ENCODE data around the gene CDC26.
"Not testable (repeated sequence)": the region's sequence is repeated elsewhere in the genome, so short reads cannot be mapped to it uniquely, and the experiment has no call there.

CDC26 gene

GRCh38 chr9:113269355-113269754, 6.0 kb downstream of the CDC26 start:
- DNase-seq (ENCODE audit: insufficient read length, low spot score), result no peak
- no peak for TF ChIP-seq POLR2A (IDR thresholded peaks at IDR 0.05; ENCODE audit: low read depth, low read length)
- FAIRE-seq, result no peak

- FAIRE-seq, result no peak
- DNase-seq (ENCODE audit: insufficient read length, low spot score), result no peak
These were observed 7.3 kb downstream of the CDC26 start for GRCh38 chr9:113267911-113268566.

DNA sequence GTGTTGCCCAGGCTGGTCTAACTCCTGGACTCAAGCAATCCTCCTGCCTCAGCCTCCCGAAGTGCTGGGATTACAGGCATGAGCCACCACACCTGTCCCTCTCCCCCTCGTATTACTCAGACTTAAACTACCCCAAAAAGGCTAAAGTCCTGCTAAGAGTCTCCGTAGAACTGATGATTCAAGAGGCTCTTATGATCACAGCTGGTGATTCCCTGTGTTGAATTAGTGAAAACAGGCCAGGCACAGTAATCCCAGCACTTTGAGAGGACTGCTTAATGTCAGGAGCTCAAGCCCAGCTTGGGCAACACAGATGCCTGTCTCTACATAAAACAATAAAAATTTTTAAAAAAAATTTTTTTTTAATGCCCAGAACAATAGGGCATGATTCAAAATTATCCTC, 9.2 kb downstream of the CDC26 start:
- TF ChIP-seq POLR2A (IDR thresholded peaks at IDR 0.05; ENCODE audit: low read depth, low read length), result no peak
- no peak for DNase-seq (ENCODE audit: insufficient read length, low spot score)
- FAIRE-seq, result no peak

More at GRCh38 chr9:113267911-113268566, 7.3 kb downstream of the CDC26 start:
- TF ChIP-seq POLR2A (IDR thresholded peaks at IDR 0.05; ENCODE audit: low read depth, low read length), result no peak

- no peak for TF ChIP-seq POLR2A (IDR thresholded peaks at IDR 0.05; ENCODE audit: low read depth, low read length)
- FAIRE-seq (peak; percentile 87), DNase-seq (ENCODE audit: insufficient read length, low spot score) (no peak)
These were observed 13.3 kb downstream of the CDC26 start for GRCh38 chr9:113261917-113262671.

GRCh38 chr9:113258282-113258681, 17.1 kb downstream of the CDC26 start:
- no peak for TF ChIP-seq POLR2A (IDR thresholded peaks at IDR 0.05; ENCODE audit: low read depth, low read length)
- DNase-seq (ENCODE audit: insufficient read length, low spot score), result no peak
- no peak for FAIRE-seq

GRCh38 chr9:113257863-113258262, 17.5 kb downstream of the CDC26 start:
- no peak for DNase-seq (ENCODE audit: insufficient read length, low spot score)
- no peak for TF ChIP-seq POLR2A (IDR thresholded peaks at IDR 0.05; ENCODE audit: low read depth, low read length)

DNA sequence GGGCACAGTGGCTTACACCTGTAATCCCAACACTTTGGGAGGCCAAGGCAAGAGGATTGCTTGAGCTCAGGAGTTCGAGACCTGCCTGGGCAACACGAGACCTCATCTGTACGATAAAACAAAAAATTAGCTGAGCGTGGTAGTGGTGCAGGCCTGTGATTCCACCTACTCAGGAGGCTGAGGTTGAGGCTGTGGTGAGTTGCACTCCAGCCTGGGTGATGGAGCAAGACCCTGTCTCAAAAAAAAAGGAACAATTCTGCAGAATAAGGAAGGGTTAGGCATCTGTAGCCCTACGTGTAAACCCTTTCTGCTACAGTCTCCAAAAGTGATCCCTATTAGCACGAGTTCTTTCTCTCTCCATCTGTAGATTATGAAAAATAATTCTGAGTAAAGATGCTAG, 19.9 kb downstream of the CDC26 start:
- DNase-seq (ENCODE audit: insufficient read length, low spot score) (no peak), FAIRE-seq (no peak)
- no peak for TF ChIP-seq POLR2A (IDR thresholded peaks at IDR 0.05; ENCODE audit: low read depth, low read length)

More at GRCh38 chr9:113257863-113258262, 17.5 kb downstream of the CDC26 start:
- FAIRE-seq, result no peak

- DNase-seq (ENCODE audit: insufficient read length, low spot score) (no peak), FAIRE-seq (no peak)
- TF ChIP-seq POLR2A (IDR thresholded peaks at IDR 0.05; ENCODE audit: low read depth, low read length), result no peak
These were observed 20.4 kb downstream of the CDC26 start for GRCh38 chr9:113254991-113255390.

GRCh38 chr9:113250807-113251206, 24.6 kb downstream of the CDC26 start:
- FAIRE-seq (no peak), DNase-seq (ENCODE audit: insufficient read length, low spot score) (no peak)
- TF ChIP-seq POLR2A (IDR thresholded peaks at IDR 0.05; ENCODE audit: low read depth, low read length), result no peak

DNA sequence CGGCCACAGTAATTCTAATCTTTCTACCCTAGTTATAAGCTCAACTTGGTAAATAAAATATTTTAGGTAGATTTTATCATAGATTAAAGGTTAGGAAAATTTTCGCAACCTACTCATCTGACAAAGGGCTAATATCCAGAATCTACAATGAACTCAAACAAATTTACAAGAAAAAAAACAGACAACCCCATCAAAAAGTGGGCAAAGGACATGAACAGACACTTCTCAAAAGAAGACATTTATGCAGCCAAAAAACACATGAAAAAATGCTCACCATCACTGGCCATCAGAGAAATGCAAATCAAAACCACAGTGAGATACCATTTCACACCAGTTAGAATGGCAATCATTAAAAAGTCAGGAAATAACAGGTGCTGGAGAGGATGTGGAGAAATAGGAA, 25.7 kb downstream of the CDC26 start:
- not testable (repeated sequence) for FAIRE-seq; DNase-seq (ENCODE audit: insufficient read length, low spot score)

GRCh38 chr9:113247640-113248039, 27.7 kb downstream of the CDC26 start:
- FAIRE-seq (no peak), DNase-seq (ENCODE audit: insufficient read length, low spot score) (no peak)
- TF ChIP-seq POLR2A (IDR thresholded peaks at IDR 0.05; ENCODE audit: low read depth, low read length), result no peak

DNA sequence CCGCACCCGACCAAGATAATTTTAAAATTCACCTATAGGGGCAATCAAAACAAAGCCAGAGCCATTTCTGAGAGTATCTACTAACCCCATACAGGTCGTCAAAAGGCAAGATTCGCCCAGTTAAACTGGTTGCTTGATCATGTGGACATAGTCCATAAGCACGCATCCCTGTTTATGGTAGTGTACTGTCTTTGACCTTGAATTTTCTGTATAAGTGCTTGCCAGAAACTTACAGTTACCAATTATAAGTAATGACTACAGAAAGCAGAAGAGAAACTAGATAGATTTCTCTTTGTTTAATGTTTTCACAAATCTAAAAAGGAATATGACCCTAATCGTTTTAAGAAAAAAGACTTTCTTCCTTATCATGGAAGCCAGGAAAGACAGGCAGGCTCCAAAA, 28.4 kb downstream of the CDC26 start:
- no peak for TF ChIP-seq POLR2A (IDR thresholded peaks at IDR 0.05; ENCODE audit: low read depth, low read length)
- DNase-seq (ENCODE audit: insufficient read length, low spot score) (no peak), FAIRE-seq (no peak)

GRCh38 chr9:113245894-113246293, 29.5 kb downstream of the CDC26 start:
- DNase-seq (ENCODE audit: insufficient read length, low spot score), result no peak
- no peak for FAIRE-seq
- no peak for TF ChIP-seq POLR2A (IDR thresholded peaks at IDR 0.05; ENCODE audit: low read depth, low read length)

- DNase-seq (ENCODE audit: insufficient read length, low spot score), result no peak
- no peak for FAIRE-seq
- no peak for TF ChIP-seq POLR2A (IDR thresholded peaks at IDR 0.05; ENCODE audit: low read depth, low read length)
These were observed 30.8 kb downstream of the CDC26 start for GRCh38 chr9:113244556-113244955.

- TF ChIP-seq POLR2A (IDR thresholded peaks at IDR 0.05; ENCODE audit: low read depth, low read length), result no peak
- DNase-seq (ENCODE audit: insufficient read length, low spot score) (no peak), FAIRE-seq (no peak)
These were observed 34.2 kb downstream of the CDC26 start for GRCh38 chr9:113241161-113241560.

Data from H54 (cell line).